ENCODE data around the gene PTGES2. TPM values are rescaled to one million over a fixed set of nuclear protein-coding genes. Genes with fewer than 3 reads are reported as not detected.

Gene PTGES2
- total and polyA plus RNA-seq, 2 of the 13 experiments (the other 11 are each of a cell fraction or from before 2014, with no cell fraction given) = 63.7 to 79.8 TPM

GRCh38 chr9:128114326-128115186 is 13.0 kb downstream of the PTGES2 start (continued):
- TF ChIP-seq RERE (CRISPR knock-in tag; IDR thresholded peaks at IDR 0.05; ENCODE audit: low read depth) = no peak
- no peak for TF ChIP-seq PITX1 (CRISPR knock-in tag; IDR thresholded peaks at IDR 0.05)
- TF ChIP-seq HCFC1 (IDR thresholded peaks at IDR 0.05; ENCODE audit: low read depth, low read length) = no peak
- TF ChIP-seq ZNF574 (CRISPR knock-in tag; IDR thresholded peaks at IDR 0.05) = no peak
- TF ChIP-seq KDM2A (CRISPR knock-in tag; IDR thresholded peaks at IDR 0.05; ENCODE audit: borderline replicate concordance, low read depth) = no peak
- no peak for TF ChIP-seq ZNF160 (CRISPR knock-in tag; IDR thresholded peaks at IDR 0.05)
- no peak for TF ChIP-seq ZNF780A (CRISPR knock-in tag; IDR thresholded peaks at IDR 0.05)
- no peak for TF ChIP-seq ZBTB4 (CRISPR knock-in tag; IDR thresholded peaks at IDR 0.05; ENCODE audit: borderline replicate concordance)
- 0 out of 2 replicates have a peak, but pooled peaks have one; percentile 19 for TF ChIP-seq ATF7-NPFF (CRISPR knock-in tag; IDR thresholded peaks at IDR 0.05; ENCODE audit: low read depth)
- TF ChIP-seq UBTF (CRISPR knock-in tag; IDR thresholded peaks at IDR 0.05) = no peak
- no peak for TF ChIP-seq FUBP1 (CRISPR knock-in tag; IDR thresholded peaks at IDR 0.05; ENCODE audit: borderline replicate concordance)
